ENCODE data around the gene DPY19L3.

DNA sequence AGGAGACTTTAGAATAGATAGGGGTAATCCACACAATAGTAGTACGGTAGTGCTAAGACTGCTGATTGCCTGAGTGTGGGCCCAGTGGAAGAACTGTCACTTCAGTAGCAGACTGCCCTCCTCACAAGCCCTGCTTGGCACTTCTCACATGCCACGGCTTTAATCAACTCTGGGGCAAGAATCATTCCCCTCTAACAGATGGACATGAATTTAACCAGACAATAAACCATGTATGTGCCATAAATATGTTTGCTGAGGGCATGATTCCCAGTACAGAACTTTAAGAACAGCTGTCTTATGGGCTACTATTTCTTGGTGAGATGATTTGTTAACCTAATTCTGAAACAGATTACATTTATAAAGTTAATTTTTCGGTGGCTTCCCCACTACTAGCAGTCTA, 22.0 kb downstream of the DPY19L3 start:
- TF ChIP-seq, protein P1, sequence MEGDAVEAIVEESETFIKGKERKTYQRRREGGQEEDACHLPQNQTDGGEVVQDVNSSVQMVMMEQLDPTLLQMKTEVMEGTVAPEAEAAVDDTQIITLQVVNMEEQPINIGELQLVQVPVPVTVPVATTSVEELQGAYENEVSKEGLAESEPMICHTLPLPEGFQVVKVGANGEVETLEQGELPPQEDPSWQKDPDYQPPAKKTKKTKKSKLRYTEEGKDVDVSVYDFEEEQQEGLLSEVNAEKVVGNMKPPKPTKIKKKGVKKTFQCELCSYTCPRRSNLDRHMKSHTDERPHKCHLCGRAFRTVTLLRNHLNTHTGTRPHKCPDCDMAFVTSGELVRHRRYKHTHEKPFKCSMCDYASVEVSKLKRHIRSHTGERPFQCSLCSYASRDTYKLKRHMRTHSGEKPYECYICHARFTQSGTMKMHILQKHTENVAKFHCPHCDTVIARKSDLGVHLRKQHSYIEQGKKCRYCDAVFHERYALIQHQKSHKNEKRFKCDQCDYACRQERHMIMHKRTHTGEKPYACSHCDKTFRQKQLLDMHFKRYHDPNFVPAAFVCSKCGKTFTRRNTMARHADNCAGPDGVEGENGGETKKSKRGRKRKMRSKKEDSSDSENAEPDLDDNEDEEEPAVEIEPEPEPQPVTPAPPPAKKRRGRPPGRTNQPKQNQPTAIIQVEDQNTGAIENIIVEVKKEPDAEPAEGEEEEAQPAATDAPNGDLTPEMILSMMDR (IDR thresholded peaks at IDR 0.05), result no peak
- no peak for TF ChIP-seq EZH2 (IDR thresholded peaks at IDR 0.05)
- no peak for TF ChIP-seq EZH2phosphoT487 (IDR thresholded peaks at IDR 0.05)

All from neural progenitor cell (in vitro differentiated cells).